Measurements from ENCODE around the gene HECTD4.

Gene HECTD4

GRCh38 chr12:112283546-112283945 lies 98.7 kb downstream of the HECTD4 start:
- TF ChIP-seq CTCF (IDR thresholded peaks at IDR 0.05; ENCODE audit: low read depth, low read length): no peak

GRCh38 chr12:112282920-112283319 lies 99.3 kb downstream of the HECTD4 start:
- DNase-seq (ENCODE audit: low read depth, low spot score): no peak
- no peak for TF ChIP-seq CTCF (IDR thresholded peaks at IDR 0.05; ENCODE audit: low read depth, low read length)

More at GRCh38 chr12:112283546-112283945, 98.7 kb downstream of the HECTD4 start:
- DNase-seq (ENCODE audit: low read depth, low spot score): no peak
- H3K4me3 ChIP-seq (ENCODE audit: low read depth, low read length): no peak overlapping the region
- in situ Hi-C loops (cut with HindIII; ENCODE audit: low sequenced_read_pairs): no loop called here

DNA sequence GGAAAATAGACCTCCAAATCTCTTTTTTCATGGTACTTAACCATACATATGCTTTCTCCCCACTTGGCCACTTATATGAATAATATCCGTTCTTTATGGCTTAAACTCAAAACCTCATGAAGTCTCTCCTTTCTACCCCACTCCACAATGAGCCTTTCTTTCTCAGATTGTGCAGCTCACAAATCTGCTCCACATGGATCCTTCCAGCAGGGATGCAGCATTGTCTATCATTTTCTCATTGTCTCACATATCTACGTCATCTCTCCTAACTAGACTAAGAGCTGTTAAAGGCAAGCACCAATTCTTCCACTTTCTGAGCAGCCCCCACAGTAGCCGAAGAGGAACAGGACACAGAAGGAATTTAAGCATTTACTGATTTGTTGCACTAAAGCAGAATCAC lies 106.4 kb downstream of the HECTD4 start:
- no peak for TF ChIP-seq CTCF (IDR thresholded peaks at IDR 0.05; ENCODE audit: low read depth, low read length)
- in situ Hi-C loops (cut with HindIII; ENCODE audit: low sequenced_read_pairs): no loop called here
- DNase-seq (ENCODE audit: low read depth, low spot score): no peak
- no peak overlapping the region for H3K4me3 ChIP-seq (ENCODE audit: low read depth, low read length)

More at GRCh38 chr12:112282920-112283319, 99.3 kb downstream of the HECTD4 start:
- no peak overlapping the region for H3K4me3 ChIP-seq (ENCODE audit: low read depth, low read length)
- in situ Hi-C loops (cut with HindIII; ENCODE audit: low sequenced_read_pairs): no loop called here

- no peak overlapping the region for H3K4me3 ChIP-seq (ENCODE audit: low read depth, low read length)
- no peak for DNase-seq (ENCODE audit: low read depth, low spot score)
- no peak for TF ChIP-seq CTCF (IDR thresholded peaks at IDR 0.05; ENCODE audit: low read depth, low read length)
- in situ Hi-C loops (cut with HindIII; ENCODE audit: low sequenced_read_pairs): no loop called here
These were observed 107.0 kb downstream of the HECTD4 start for GRCh38 chr12:112275207-112275606.

DNA sequence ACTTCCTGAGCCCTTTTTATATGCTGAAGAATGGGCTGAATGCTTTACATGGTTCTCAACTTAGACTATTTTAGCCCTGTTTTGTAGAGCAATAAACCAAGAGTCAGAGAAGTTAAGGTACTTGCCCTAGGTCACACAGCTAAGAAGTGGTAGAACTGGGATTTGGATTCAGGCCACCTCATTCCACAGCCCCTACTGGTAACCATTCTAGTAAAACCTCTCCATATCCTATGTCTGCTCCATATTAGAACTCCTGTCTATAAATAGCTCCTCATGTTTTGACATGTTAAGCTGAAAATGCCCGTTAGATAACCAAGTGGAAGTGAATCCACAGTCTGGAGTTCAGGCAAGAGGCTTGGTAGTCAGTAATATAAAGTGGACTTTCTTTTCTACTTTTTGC lies 111.6 kb downstream of the HECTD4 start:
- in situ Hi-C loops (cut with HindIII; ENCODE audit: low sequenced_read_pairs): no loop called here
- no peak overlapping the region for H3K4me3 ChIP-seq (ENCODE audit: low read depth, low read length)
- no peak for DNase-seq (ENCODE audit: low read depth, low spot score)
- no peak for TF ChIP-seq CTCF (IDR thresholded peaks at IDR 0.05; ENCODE audit: low read depth, low read length)

DNA sequence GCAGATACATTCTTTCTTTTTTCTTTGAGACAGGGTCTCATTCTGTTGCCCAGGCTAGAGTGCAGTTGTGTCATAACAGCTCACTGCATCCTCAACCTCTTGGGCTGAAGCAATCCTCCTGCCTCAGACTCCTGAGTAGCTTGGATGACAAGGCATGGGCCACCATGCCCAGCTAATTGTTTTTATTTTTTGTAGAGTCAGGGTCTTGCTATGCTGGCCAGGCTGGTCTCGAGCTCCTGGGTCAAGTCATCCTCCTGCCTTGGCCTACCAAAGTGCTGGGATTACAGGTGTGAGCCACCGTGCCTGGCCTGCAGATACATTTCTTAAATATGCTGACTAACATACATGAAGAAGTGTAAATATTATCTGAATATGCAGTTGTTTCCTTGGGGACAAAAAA lies 115.8 kb downstream of the HECTD4 start:
- in situ Hi-C loops (cut with HindIII; ENCODE audit: low sequenced_read_pairs): no loop called here
- no peak overlapping the region for H3K4me3 ChIP-seq (ENCODE audit: low read depth, low read length)
- no peak for DNase-seq (ENCODE audit: low read depth, low spot score)
- TF ChIP-seq CTCF (IDR thresholded peaks at IDR 0.05; ENCODE audit: low read depth, low read length): no peak

- in situ Hi-C loops (cut with HindIII; ENCODE audit: low sequenced_read_pairs): no loop called here
- peak; percentile 40 for TF ChIP-seq CTCF (IDR thresholded peaks at IDR 0.05; ENCODE audit: low read depth, low read length)
These were observed 120.7 kb downstream of the HECTD4 start for GRCh38 chr12:112261559-112261958.

More at GRCh38 chr12:112261559-112261958, 120.7 kb downstream of the HECTD4 start:
- no peak for DNase-seq (ENCODE audit: low read depth, low spot score)
- no peak overlapping the region for H3K4me3 ChIP-seq (ENCODE audit: low read depth, low read length)
